Transverse colon (tissue), 3 donors: Measurements from ENCODE around the gene PTGER3.

Source experiments
- CTCF ChIP-seq, 5 experiments: fragments of 200-600 bp in 3 of 5; fragments of 450-650 bp in 2 of 5; sonication (generic) in 3 of 5; IDR thresholded peaks; 1 replicate in 2 of 5; 2 replicates in 3 of 5; pipeline ENCODE4 v1.5.1; 2016 to 2017; ENCODE audit warnings: antibody characterized with exemption in 5 of 5, inconsistent platforms in 3 of 5, mild to moderate bottlenecking in 2 of 5, moderate library complexity in 1 of 5
- POLR2A ChIP-seq: fragments of 450-650 bp; IDR thresholded peaks from one replicate; pipeline ENCODE4 v1.6.1; 2016; ENCODE audit warnings: antibody characterized with exemption, mild to moderate bottlenecking, moderate library complexity

GRCh38 chr1:71088645-71089287 lies 41.1 kb upstream of the PTGER3 start:
- TF ChIP-seq CTCF (IDR thresholded peaks at IDR 0.05) (no peak), POLR2A (no peak)
